KMS-11 (cell line): ENCODE data around the gene VAV1.
A peak's percentile ranks its signal among the peaks of the same experiment; 100 is the strongest.
"Not testable (repeated sequence)": the region's sequence is repeated elsewhere in the genome, so short reads cannot be mapped to it uniquely, and the experiment has no call there.

Source experiments
- H2AFZ ChIP-seq: fragments of 200-600 bp; sonication (generic); 2 replicates; pipeline ENCODE4 v1.6.1; 2016; ENCODE audit warnings: antibody characterized with exemption, mixed run types, low read depth
- H3K27ac ChIP-seq: fragments of 200-600 bp; sonication (generic); 2 replicates; pipeline ENCODE4 v1.6.1; 2016; ENCODE audit warnings: mild to moderate bottlenecking, mixed run types
- H3K27me3 ChIP-seq: fragments of 200-600 bp; sonication (generic); 2 replicates; pipeline ENCODE4 v1.6.1; 2017; ENCODE audit warnings: mild to moderate bottlenecking, low read depth, mixed run types, moderate library complexity; ENCODE audit not compliant: insufficient read depth
- H3K36me3 ChIP-seq: fragments of 200-600 bp; sonication (generic); 2 replicates; pipeline ENCODE4 v1.6.1; 2017; ENCODE audit warnings: mild to moderate bottlenecking, mixed run types; ENCODE audit not compliant: insufficient read depth
- H3K4me1 ChIP-seq: fragments of 200-600 bp; sonication (generic); 2 replicates; pipeline ENCODE4 v1.6.1; 2016; ENCODE audit warnings: mild to moderate bottlenecking, low read depth, mixed run types; ENCODE audit not compliant: poor library complexity, severe bottlenecking
- H3K4me2 ChIP-seq: fragments of 200-600 bp; sonication (generic); 2 replicates; pipeline ENCODE4 v1.7.0; 2016; ENCODE audit warnings: mild to moderate bottlenecking, mixed run types
- H3K4me3 ChIP-seq: fragments of 200-600 bp; sonication (generic); IDR thresholded peaks from 2 replicates; pipeline ENCODE4 v1.6.1; 2017; ENCODE audit warnings: low read depth, low read length, mixed read lengths; ENCODE audit not compliant: insufficient read depth
- H3K79me2 ChIP-seq: fragments of 200-600 bp; sonication (generic); 2 replicates; pipeline ENCODE4 v1.6.1; 2016; ENCODE audit warnings: low read depth, mixed run types; ENCODE audit not compliant: insufficient read depth
- H3K9ac ChIP-seq: fragments of 200-600 bp; sonication (generic); 2 replicates; pipeline ENCODE4 v1.6.1; 2016; ENCODE audit warnings: mild to moderate bottlenecking, mixed run types
- H4K20me1 ChIP-seq: fragments of 200-600 bp; sonication (generic); 2 replicates; pipeline ENCODE4 v1.6.1; 2016; ENCODE audit warnings: mild to moderate bottlenecking, mixed run types; ENCODE audit not compliant: insufficient read depth
- TF ChIP-seq, protein P1 (sequence below): fragments of 200-600 bp; sonication (generic); conservative IDR thresholded peaks from 2 replicates; pipeline ENCODE4 v1.6.1; 2017; ENCODE audit warnings: low read depth, mild to moderate bottlenecking, antibody characterized with exemption, low read length, moderate library complexity, mixed read lengths

The VAV1 gene

DNA sequence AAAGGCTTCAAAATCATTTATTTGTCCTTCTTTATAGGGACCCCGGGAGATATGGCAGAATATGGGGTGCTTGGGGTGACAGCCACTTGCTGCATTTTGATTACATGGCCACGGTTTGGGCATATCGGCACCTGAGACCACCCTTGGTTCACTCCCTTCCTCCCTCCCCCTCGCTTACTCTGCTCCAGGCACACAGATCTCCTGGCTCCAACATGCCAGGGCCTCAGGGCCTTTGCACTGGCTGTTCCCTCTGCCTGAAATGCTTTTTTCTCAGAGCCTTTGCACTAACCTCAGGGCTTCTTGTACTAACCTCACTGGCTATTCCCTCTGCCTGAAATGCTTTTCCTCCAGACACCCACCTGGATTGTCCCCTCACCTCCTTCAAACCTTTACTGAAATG, 23.8 kb downstream of the VAV1 start:
- no peaks in the 10 kb centered on the region for H3K27me3 ChIP-seq
- peaks cover 71% of the 10 kb centered on the region for H3K79me2 ChIP-seq

DNA sequence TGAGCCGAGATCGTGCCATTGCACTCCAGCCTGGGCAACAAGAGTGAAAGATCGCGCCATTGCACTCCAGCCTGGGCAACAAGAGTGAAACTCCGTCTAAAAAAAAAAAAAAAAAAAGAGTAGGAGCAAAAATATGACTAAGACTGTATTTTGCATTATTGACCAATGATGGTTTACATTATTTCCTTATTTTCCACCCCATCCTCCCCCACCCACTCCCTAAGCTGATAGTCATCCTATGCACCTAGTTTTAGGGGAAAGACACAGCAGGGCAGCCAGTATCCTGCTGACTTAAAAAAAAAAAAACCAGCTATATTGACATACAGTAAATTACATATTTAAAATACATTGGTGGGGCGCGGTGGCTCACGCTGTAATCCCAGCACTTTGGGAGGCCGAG, 25.1 kb downstream of the VAV1 start:
- TF ChIP-seq, protein P1, sequence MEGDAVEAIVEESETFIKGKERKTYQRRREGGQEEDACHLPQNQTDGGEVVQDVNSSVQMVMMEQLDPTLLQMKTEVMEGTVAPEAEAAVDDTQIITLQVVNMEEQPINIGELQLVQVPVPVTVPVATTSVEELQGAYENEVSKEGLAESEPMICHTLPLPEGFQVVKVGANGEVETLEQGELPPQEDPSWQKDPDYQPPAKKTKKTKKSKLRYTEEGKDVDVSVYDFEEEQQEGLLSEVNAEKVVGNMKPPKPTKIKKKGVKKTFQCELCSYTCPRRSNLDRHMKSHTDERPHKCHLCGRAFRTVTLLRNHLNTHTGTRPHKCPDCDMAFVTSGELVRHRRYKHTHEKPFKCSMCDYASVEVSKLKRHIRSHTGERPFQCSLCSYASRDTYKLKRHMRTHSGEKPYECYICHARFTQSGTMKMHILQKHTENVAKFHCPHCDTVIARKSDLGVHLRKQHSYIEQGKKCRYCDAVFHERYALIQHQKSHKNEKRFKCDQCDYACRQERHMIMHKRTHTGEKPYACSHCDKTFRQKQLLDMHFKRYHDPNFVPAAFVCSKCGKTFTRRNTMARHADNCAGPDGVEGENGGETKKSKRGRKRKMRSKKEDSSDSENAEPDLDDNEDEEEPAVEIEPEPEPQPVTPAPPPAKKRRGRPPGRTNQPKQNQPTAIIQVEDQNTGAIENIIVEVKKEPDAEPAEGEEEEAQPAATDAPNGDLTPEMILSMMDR, result no peak
- Histone ChIP-seq H3K4me1 (peaks cover 25% of the 10 kb centered on the region), H3K36me3 (no peaks in the 10 kb centered on the region)

More for the DNA sequence above, 23.8 kb downstream of the VAV1 start:
- H3K9ac ChIP-seq, result no peak overlapping the region
- no peak overlapping the region for H3K27ac ChIP-seq
- TF ChIP-seq, protein P1, result no peak
- H3K4me2 ChIP-seq, result no peak overlapping the region
- no peaks in the 10 kb centered on the region for H3K36me3 ChIP-seq
- peaks cover 28% of the 10 kb centered on the region for H3K4me1 ChIP-seq
- no peak overlapping the region for H2AFZ ChIP-seq
- no peak overlapping the region for H3K4me3 ChIP-seq
- H4K20me1 ChIP-seq, result no peaks in the 10 kb centered on the region

DNA sequence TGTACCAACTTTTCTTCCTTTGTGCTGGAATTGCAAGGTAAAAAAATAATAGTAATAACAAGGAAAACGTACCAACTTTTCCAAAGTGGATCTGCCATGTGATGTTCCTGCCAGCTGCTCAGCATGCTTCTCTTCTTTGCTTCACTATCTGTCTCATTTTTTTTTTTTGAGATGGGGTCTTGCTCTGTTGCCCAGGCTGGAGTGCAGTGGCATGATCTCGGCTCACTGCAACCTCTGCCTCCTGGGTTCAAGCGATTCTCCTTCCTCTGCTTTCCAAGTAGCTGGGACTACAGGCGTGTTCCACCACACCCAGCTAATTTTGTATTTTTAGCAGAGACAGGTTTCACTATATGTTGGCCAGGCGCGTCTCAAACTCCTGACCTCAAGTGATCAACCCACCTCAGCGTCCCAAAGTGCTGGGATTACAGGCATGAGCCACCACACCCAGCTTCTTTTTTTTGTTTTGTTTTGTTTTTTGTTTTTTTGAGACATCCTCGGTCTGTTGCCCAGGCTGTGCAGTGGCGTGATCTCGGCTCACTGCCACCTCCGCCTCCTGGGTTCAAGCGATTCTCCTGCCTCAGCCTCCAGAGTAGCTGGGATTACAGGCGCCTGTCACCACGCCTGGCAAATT, 27.8 kb downstream of the VAV1 start:
- not testable (repeated sequence) for H3K36me3 ChIP-seq, H4K20me1 ChIP-seq, H3K27me3 ChIP-seq, H3K4me3 ChIP-seq
- H2AFZ ChIP-seq, result peak overlapping the region; percentile 4; the same call in 1 of the 2 replicates
- H3K79me2 ChIP-seq, result peaks cover 55% of the 10 kb centered on the region
- H3K9ac ChIP-seq, result peak overlapping the region; percentile 63; the same call in 1 of the 2 replicates
- peaks cover 41% of the 10 kb centered on the region for H3K4me1 ChIP-seq
- H3K27ac ChIP-seq, result peak overlapping the region; percentile 94
- peak overlapping the region; percentile 99 for H3K4me2 ChIP-seq

More for the DNA sequence above, 25.1 kb downstream of the VAV1 start:
- no peak overlapping the region for H3K9ac ChIP-seq
- H3K27me3 ChIP-seq, result no peaks in the 10 kb centered on the region
- H3K4me3 ChIP-seq, result no peak overlapping the region
- no peak overlapping the region for H3K4me2 ChIP-seq
- H2AFZ ChIP-seq, result no peak overlapping the region
- H4K20me1 ChIP-seq, result no peaks in the 10 kb centered on the region
- H3K79me2 ChIP-seq, result peaks cover 57% of the 10 kb centered on the region
- no peak overlapping the region for H3K27ac ChIP-seq

DNA sequence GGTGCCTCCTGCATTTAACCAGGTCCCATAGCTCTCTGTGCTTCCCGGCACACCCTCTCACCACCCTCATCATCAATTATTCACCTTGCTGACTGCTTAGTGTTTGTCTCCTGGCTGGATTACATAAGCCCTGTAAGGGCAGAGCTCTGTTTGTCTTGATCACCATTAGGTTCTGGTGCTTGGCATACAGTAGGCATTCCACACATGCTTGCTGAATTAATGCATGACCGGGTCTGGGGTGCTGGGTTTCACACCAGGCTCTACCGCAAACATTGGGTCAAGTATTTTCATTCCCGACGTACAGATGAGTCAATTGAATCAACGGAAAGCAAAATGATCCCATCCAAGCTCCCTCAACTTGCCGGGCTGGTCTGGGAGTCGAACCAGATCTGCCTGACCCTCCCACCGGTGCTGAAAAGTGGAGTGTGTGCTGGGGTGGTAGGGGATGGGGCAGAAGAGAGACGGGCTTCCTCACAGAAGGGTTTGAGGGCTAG, 28.5 kb downstream of the VAV1 start:
- H3K27ac ChIP-seq, result peak overlapping the region; percentile 94
- peak overlapping the region; percentile 99 for H3K4me2 ChIP-seq
- peak overlapping the region; percentile 64 for H2AFZ ChIP-seq
- TF ChIP-seq, protein P1, result no peak
- peak overlapping the region; percentile 63; the same call in 1 of the 2 replicates for H3K9ac ChIP-seq
- H3K79me2 ChIP-seq, result peaks cover 53% of the 10 kb centered on the region
- no peaks in the 10 kb centered on the region for H4K20me1 ChIP-seq
- H3K4me3 ChIP-seq, result no peak overlapping the region
- no peaks in the 10 kb centered on the region for H3K27me3 ChIP-seq
- peaks cover 41% of the 10 kb centered on the region for H3K4me1 ChIP-seq
- no peaks in the 10 kb centered on the region for H3K36me3 ChIP-seq

DNA sequence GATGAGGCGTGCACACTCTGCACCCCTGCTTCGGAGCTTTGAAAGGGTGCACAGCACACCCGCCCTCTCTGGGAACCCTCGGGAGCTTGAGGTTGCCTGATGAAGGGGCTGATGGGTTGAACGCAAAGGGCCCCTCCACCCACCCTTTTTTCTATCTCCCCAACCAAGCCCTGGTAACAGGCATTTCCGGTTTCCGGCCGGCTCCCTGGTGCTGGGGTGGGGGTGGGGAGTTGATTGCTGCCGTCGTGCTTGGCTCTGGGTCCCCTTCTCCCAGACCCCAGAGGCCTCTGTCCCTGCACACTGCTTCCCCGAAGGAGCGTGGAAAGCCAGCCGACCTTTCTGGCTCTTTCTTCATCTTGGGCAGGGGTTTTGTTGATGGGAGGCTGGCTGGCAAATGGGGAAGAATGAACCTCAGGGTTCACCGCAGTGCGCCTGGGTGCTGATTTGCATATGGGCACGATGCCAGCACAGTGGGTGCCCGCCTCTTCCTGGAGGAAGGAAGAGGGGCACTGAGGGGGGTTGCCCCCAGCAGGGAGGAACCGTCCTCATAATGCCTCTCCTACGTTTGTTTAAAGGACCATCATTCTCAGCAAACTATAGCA, 29.1 kb downstream of the VAV1 start:
- Histone ChIP-seq H3K27ac (peak overlapping the region; percentile 94), H3K4me3 (no peak overlapping the region), H2AFZ (peak overlapping the region; percentile 64), H3K4me2 (peak overlapping the region; percentile 99), H3K4me1 (peaks cover 41% of the 10 kb centered on the region), H3K79me2 (peaks cover 53% of the 10 kb centered on the region), H4K20me1 (no peaks in the 10 kb centered on the region), H3K36me3 (no peaks in the 10 kb centered on the region), H3K27me3 (no peaks in the 10 kb centered on the region), H3K9ac (peak overlapping the region; percentile 63)
- TF ChIP-seq, protein P1, result no peak
